HG02943 (cell line): Measurements from ENCODE around the gene CYP2J2.
"Not testable (repeated sequence)": the region's sequence is repeated elsewhere in the genome, so short reads cannot be mapped to it uniquely, and the experiment has no call there.

Source experiments
- ATAC-seq: cut with Tn5 transposase; IDR thresholded peaks from one replicate; pipeline ENCODE4 v1.9.1; 2021; ENCODE audit warnings: mild to moderate bottlenecking, low read depth, moderate library complexity; ENCODE audit not compliant: unreplicated experiment

The CYP2J2 gene

DNA sequence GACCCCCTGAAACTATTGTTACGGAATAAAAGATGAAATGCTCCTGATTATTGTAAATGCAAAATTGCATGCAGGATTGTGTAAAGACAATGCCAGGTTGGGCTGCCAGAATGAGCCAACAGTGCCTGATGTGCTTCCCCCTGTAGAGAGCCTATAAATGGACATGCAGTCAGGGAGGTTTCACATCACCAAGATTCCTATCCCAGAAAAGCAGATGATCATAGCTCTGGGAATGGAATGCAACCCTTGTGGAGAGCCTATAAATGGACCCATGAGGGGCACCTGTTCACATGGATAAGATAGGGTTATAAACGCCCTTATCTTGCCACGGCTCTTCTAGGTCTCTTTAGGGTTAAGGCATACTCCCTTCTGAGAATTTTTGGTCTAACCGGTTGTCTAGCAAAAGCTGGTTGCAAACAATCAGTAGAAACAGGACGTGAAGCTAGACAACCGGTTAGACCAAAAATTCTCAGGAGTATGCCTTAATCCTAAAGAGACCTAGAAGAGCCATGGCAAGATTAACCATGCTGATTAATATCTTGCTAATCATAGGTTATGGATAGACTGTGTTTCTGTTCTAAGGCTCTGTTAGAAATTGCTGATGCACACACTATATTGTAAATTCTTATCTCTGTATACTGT is 5.2 kb downstream of the CYP2J2 start:
- ATAC-seq = not testable (repeated sequence)

DNA sequence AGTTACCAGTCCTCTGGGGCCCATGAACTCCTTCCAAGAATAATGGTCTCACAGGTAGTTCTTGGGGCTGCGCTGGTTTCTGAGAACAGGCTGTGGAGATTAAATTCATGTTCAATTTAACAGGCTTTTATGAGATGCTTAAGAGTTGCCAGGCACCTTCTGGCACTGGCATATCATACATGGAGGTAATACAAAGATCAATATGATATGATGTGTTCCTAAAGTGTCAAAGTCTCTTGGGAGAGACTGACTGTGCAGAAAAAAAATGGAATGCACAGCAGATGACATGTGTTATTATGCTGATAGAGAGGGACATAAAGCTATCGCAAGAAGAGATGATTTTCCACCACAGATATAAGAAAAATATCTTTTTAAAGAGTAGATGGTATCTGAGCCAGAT is 6.8 kb downstream of the CYP2J2 start:
- ATAC-seq = no peak

DNA sequence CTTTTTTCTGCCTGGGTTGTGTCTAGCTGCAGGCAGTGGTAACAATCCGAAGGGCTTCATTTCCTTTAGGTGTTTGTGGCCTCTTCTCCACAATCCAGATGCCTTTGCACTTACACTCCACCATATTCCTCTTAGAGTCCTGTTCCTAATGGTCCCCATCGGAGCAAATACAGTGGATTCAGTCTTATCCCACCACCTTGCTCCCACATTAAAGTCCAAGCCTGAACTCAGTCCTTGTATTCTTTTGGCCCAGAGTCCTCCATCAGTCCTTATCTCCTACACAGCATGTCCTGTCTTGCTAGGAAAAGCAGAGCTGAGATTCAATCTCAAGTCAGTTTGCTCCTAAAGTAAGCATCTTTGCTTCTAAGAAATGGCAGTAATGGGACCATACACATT is 8.8 kb downstream of the CYP2J2 start:
- ATAC-seq = no peak

DNA sequence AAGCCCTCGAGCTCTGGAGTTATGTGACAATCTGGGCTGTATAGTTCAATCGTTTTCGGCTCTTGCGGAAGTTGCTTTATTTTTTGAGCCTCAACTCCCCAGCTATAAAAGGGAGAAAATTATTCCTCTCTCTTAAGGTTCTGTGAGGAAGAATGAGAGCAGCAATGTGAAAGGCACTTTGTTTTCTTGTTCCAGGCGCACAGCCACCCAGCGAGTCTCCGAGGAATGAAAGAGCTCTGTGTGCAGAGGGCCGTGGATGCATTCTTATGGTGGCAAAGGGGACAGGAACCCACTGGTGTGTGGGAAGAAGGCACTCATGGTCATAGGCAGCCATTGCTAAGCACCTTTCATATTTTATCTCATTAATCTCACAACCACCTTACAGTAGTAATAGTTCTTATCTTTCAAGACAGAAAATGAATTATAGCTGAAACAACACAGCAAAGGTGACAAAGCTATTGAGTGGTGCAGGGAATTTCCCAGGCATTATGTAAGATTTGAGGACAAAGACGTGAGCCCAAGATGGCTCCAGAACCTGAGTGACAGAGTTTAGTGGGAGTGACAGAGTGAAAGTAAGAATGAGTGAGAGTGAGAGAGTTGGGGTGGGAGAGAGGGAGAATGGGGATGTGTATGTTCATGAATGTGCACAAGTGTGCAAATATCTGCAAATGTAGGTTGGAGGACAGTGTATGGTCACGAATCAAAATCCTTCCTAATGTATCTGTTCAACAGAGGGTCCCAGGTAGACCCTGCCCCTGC is 9.4 kb downstream of the CYP2J2 start:
- ATAC-seq = no peak

DNA sequence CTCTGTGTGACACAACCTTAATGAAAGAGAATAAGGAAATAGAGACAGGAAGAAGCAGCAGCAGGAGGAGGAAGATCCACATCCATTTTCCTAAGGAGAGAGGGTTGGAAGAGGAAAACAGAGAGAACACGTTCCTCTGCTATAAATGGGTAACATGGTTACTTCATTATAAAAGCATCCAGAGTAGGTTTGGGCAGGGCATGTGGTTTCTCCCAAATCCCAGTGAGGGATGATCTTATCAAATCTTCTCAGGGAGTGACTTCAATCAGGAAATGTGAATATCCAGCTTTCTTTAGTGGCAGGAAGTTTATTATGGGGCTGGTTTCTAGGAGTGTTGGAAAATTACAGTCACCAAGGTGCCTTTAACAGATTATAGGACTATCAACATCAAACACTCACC is 11.1 kb downstream of the CYP2J2 start:
- ATAC-seq = no peak

DNA sequence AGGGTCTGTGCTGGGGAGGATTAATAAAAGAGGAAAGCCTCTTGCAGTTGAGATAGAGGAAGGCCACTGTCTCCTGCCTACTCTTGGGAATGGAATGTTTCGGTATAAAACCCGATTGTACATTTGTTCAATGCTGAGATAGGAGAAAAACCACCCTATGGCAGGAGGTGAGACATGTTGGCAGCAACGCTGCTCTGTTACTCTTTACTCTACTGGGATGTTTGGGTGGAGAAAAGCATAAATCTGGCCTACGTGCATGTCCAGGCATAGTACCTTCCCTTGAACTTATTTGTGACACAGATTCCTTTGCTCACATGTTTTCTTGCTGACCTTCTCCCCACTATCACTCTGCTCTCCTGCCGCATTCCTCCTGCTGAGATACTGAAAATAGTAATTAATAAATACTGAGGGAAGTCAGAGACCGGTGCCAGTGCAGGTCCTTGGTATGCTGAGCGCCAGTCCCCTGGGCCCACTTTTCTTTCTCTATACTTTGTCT is 11.7 kb downstream of the CYP2J2 start:
- ATAC-seq = not testable (repeated sequence)

DNA sequence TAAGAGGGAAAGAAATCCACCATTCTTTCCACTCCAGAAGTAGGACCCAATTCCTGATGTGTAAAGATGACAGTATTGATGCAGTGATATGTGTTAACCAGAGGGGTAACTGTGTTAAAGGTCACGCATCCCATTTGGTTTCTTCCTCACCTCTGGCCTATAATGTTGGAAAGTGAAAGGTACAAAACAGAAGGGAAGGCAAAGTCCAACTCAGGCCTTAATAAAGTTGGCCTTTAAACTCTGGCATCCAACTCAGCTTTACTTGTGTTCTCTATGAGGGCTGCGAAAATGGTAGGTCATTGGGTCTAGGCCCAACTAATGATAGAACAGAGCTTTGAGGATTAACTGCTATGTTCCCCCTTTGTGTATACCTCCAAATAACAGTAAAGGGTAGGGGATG is 17.9 kb downstream of the CYP2J2 start:
- no peak for ATAC-seq

DNA sequence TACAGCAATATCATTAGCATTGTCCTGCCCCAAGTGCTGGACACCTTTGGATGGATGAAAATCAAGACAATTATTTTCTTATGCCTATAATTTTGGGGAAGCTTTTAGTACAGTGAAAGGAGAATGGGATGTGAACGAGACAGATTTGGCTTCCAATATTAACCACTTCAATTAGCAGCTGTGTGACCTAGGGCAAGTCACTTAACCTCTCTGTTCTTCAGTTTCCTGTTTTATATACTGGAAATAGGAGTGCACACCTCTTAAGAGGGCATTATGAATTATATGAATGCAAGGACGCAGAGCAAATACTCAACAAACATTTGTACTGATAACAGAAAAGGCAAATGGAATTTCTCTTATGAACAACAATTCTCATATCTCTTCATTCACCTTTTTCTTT is 18.5 kb downstream of the CYP2J2 start:
- no peak for ATAC-seq

DNA sequence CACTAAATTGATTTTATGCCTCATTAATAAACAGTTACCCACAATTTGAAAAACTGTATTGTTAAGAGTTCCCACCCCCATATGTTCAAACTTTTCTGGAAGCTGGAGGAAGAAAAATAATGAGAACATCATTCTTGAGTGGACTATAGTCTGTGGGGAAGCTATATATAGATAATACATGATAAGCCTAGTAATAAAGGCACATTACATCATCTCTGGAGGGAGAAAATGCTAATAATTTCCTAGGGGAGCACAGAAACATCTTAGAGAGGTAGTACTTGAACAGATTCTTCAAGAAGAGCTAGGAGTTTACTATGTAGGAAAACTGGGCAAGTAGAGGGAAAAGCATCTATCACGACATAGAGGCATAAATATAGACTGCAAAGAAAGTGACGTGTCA is 19.6 kb downstream of the CYP2J2 start:
- no peak for ATAC-seq

DNA sequence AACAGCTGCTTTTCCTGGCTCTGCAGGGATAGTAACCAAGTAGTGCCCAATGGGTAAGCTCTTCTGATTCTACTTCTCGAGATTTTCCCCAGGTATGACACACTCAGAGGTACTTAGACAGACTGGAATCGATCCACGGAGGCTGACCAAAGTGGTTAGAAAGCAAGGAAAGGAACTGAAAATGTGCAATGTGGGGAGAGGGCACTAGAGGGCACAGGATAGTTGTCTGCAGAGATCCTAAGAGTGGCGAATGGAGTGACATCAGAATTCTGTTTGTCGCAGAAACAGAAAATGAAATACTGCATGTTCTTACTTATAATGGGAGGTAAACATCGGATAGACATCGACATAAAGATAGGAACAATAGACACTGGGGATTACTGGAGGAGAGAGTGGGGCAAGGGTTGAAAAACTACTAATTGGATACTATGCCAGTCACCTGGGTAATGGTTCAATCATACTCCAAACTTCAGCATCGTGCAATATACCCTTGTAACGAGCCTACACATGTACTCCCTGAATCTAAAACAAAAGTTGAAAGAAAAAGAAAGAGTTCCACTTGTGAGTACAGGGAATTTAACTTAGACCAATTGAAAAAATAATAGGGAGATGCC is 23.3 kb downstream of the CYP2J2 start:
- peak; percentile 82 for ATAC-seq

DNA sequence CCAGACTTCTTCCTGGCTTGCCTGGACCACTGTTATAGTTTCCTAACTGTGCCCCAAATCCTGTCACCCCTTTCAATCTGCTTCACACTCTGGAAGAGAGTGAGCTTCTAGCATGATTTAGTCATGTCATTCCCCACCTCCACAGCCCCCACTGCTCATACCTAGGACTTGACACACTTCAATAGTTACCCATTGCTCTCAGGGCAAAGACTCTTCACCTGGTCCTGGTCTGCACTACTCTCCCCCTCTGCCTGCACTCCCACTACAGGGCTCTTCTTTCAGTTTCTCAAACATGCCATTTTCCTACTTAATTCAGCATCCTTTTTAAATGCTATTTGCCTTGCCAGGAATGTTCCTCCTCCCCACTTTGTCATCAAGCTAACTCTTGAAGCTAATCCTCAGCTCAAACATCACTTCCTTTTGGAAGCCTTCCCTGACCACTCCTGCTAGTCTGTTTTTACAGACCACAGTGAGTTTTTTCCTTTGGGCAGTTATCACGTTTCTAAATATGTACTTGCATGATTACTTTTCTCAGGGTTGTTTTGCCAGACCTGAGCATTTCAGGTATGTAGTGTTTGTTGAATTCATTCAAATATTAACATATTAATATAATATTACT is 24.7 kb downstream of the CYP2J2 start:
- ATAC-seq = no peak

DNA sequence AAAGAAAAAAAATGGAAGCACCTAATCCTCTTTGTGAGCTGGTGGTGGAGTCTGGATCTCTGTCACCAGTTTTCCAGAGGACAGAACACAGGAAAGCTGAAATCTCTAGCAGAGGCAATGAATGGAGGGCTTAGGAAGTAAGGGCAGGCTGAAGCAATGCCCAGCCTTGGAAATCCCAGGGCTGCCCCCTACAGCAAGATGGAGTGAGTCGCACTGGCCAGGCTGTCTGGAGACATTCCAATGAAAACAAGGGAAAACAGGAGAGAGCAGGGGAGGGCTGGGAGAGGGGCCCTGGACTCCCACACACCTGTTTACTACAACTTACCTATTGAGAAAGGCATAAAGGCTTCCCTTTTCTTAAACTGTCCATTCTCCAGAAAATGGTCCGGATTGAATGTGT is 25.9 kb downstream of the CYP2J2 start:
- ATAC-seq = no peak

DNA sequence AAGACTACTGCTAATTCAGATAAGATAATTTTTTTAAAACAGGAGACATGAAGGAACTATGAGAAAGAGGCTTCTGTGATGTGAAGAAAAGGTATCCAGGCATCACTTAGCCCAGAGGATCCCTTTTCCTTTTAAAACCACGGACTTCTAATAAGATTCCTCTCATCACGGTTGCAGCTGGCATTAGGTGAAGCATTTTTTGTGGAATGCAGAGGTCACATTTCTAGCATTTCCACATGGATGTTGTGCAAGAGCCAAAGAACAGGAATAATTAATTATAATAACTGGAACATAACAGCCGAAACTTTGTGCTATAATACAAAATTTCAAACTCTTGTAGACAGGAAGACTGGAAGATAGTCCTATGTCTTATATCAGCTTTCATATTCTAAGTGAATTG is 27.6 kb downstream of the CYP2J2 start:
- ATAC-seq = no peak

DNA sequence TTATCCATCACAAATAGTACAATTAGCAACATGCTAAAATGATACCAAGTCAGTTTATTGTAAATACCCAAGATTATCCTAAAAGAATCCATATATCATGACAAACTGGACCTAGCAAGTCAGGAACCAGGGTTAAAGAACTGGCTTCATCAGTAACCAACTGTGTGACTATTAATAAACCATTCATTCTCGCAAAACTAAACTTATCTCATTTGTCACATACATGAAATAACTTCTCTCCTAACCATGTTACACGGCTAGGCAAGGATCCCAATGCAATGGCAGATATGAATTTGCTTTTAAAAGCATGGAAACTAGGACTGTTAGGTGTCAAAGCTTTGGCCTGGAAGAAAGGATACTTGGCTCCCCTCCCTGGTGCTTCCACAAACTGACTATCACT is 29.4 kb downstream of the CYP2J2 start:
- ATAC-seq = no peak

DNA sequence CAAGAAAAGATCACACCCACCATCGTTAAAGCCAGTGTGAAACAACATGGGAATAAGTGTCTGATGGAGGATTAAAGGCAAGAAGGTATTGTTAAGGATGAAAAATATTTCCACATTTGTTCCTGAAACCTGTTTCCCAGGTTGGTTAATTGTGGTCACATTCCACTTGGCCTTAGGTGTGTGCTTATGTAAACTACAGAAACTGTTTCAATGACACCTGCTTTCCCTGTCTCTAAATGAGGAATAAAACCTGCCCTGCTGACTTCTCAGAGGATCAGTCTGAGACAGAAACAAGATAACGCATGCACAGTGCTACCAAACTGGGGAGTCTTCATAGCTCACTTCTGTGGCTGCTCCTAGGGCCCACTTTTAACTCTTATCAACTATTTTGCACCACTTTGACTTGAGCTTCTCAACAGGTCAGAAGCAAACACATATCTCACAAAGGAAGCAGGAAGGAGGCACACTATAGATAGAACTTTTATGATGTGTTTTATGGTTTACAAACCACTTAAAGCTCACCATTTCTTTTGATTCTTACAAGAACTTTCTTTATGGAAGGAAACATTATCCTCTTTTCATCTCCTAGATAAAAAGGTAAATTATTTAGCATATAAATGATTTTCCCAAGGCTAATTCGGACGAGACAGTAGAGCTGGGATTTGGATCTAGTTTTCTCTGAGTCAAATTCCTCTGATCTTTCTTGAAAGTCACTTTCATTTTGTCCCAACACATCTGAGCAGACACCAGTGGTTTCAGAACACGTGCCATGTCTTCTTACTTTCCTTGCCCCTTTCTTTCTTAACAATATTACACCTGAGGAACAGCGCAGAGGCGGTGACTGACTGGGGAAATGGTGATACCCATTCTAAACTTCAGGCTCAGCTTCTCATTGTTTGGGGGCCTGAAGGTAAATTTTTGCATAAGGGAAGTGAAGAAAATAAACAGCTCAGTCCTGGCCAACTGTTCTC is 33.4 kb downstream of the CYP2J2 start:
- no peak for ATAC-seq

DNA sequence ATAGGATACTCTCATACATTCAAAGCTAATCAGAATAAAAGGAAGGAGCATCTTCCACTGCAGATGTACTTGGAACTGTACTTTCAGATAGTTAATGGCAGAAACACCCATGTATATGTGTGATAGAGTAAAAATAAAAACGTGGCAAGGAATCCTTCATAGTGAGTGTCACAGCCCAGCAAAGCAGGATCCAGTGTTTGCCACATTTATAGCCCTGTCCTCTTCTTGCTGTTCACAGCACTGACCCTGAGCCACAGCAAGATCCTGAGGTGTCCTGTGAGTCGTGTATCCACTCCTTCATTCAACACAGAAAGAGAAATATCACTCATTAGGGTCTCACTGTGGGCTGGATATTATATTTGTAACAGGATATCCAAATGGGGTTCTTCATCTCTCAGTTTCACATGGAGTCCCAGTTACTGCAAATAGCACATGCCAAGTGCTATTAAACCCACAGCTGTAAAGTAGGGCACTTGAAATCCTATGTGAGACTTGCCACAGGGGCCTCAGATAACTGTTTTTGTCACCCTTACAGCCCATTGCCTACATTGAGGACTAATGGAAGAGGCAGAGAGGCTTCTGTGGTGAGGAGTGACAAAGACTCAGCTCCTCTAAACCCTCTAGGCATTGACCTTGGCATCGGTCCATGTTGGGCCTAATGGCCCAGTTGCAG is 41.3 kb downstream of the CYP2J2 start:
- no peak for ATAC-seq

DNA sequence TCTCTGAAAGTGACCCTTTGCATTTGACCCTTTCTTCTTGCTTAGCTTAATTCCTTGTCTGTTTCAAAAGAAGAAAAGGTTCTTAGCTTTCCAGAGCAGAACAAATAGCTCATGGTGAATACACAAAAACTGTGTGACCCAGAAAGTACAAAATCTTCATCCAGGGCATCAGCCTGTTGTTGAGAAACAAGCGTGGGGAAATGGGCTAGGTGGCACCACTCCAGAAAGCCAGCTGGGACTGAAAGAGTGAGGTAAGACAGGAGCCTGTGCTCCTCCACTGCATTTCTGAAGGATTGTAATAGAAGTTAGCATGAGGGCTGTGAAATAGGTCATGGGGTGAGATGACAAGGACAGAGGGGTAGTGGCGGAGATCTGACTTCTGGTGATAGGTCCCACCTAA is 45.8 kb downstream of the CYP2J2 start:
- no peak for ATAC-seq

DNA sequence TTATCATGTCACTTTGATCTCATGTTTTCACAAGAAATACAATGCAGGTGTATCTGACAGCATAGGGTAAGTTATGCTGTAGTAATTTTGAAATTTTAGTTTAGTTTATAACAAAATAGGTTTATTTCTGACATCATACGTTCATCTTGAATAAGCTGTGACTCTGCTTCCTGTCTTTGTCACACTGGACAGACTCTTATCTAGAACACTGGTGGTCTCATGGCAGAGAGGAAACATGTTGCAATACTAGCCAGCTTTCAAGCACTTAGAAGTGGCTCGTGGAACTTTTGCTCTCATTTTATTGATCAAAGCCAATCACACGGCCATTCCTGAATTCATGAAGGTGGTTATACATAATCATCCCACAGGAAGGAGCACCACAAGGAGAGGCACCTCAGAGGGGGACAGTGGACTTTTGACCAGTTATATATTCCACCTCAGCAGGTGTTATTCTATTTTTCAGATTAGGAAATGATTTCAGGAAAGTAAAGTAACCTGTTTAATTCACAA is 46.5 kb downstream of the CYP2J2 start:
- no peak for ATAC-seq

DNA sequence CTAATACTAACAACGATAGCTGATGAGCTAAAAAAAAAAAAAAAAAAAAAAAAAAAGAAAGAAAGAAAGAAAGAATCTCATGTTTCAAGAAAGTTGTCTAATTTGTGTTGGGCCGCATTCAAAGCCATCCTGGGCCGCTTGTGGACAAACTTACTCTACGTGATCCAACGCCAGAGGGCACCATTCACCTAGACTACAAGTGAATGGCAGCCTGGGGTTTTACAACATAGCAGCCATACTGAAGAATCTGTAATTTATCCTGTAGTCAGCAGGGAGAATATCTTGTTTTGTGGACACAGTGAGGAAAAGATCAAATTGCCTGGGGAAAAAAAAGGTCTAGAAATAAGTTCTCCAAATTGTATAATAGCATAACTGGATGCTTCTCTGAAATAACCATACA is 47.0 kb downstream of the CYP2J2 start:
- ATAC-seq = no peak
